GM23338 (cell line): ENCODE data around the gene RIMS4. TPM values are rescaled to one million over a fixed set of nuclear protein-coding genes. Genes with fewer than 3 reads are reported as not detected.

ENCODE experiments used
- ATAC-seq: fragments of 200-7000 bp; cut with Tn5 transposase; 3 replicates; pipeline ENCODE4 v1.9.1; 2020
- DNase-seq: peaks from one replicate; pipeline ENCODE4 v3.0.0-alpha.2; 2015; ENCODE audit warnings: low spot score
- H2AFZ ChIP-seq: fragments of 200-600 bp; sonication (generic); 2 replicates; pipeline ENCODE4 v1.8.0; 2016; ENCODE audit warnings: antibody characterized with exemption, mild to moderate bottlenecking, moderate library complexity
- H3F3A ChIP-seq: fragments of 200-600 bp; sonication (generic); replicated peaks from 2 replicates; pipeline ENCODE4 v1.8.0; 2017; ENCODE audit warnings: antibody characterized with exemption, mixed run types, low read depth
- H3K27ac ChIP-seq: fragments of 200-600 bp; sonication (generic); 2 replicates; pipeline ENCODE4 v1.6.1; 2016; ENCODE audit warnings: low read depth
- H3K27me3 ChIP-seq: fragments of 200-600 bp; sonication (generic); 2 replicates; pipeline ENCODE4 v1.8.0; 2016; ENCODE audit warnings: mild to moderate bottlenecking, mixed run types, moderate library complexity; ENCODE audit not compliant: insufficient read depth
- H3K36me3 ChIP-seq: fragments of 200-600 bp; sonication (generic); 2 replicates; pipeline ENCODE4 v1.8.0; 2016; ENCODE audit warnings: mild to moderate bottlenecking; ENCODE audit not compliant: insufficient read depth
- H3K4me1 ChIP-seq: fragments of 200-600 bp; sonication (generic); 2 replicates; pipeline ENCODE4 v1.8.0; 2016; ENCODE audit warnings: mild to moderate bottlenecking, moderate library complexity; ENCODE audit not compliant: insufficient read depth
- H3K4me2 ChIP-seq: fragments of 200-600 bp; sonication (generic); 2 replicates; pipeline ENCODE4 v1.7.1; 2017; ENCODE audit warnings: mixed run types
- H3K4me3 ChIP-seq: fragments of 200-600 bp; sonication (generic); 2 replicates; pipeline ENCODE4 v1.6.1; 2016; ENCODE audit warnings: mixed run types
- H3K79me2 ChIP-seq: fragments of 200-600 bp; sonication (generic); replicated peaks from 2 replicates; pipeline ENCODE4 v1.8.0; 2017; ENCODE audit warnings: mild to moderate bottlenecking; ENCODE audit not compliant: insufficient read depth
- H3K9me2 ChIP-seq: fragments of 200-600 bp; sonication (generic); 2 replicates; pipeline ENCODE4 v1.8.0; 2017; ENCODE audit not compliant: insufficient read depth
- H4K20me1 ChIP-seq: fragments of 200-600 bp; sonication (generic); replicated peaks from 2 replicates; pipeline ENCODE4 v1.8.0; 2017; ENCODE audit warnings: mild to moderate bottlenecking; ENCODE audit not compliant: insufficient read depth
- H3K27ac Mint-ChIP-seq: 2 replicates; pipeline ENCODE4 v1.8.0; 2020; ENCODE audit warnings: inconsistent platforms, mild to moderate bottlenecking, moderate library complexity, mixed read lengths
- H3K27me3 Mint-ChIP-seq: 3 replicates; pipeline ENCODE4 v1.8.0; 2022; ENCODE audit warnings: low read depth, mild to moderate bottlenecking, moderate library complexity, mixed read lengths, inconsistent platforms; ENCODE audit not compliant: insufficient read depth, poor library complexity
- H3K36me3 Mint-ChIP-seq: 3 replicates; pipeline ENCODE4 v1.8.0; 2021; ENCODE audit warnings: low read depth, mild to moderate bottlenecking, inconsistent platforms, moderate library complexity, mixed read lengths
- H3K4me1 Mint-ChIP-seq: 3 replicates; pipeline ENCODE4 v1.8.0; 2020; ENCODE audit warnings: mild to moderate bottlenecking, inconsistent platforms, mixed read lengths
- H3K4me3 Mint-ChIP-seq: 3 replicates; pipeline ENCODE4 v1.8.0; 2021; ENCODE audit warnings: moderate library complexity, mild to moderate bottlenecking, inconsistent platforms, mixed read lengths
- H3K9me3 Mint-ChIP-seq: 3 replicates; pipeline ENCODE4 v1.8.0; 2020; ENCODE audit warnings: moderate library complexity, mild to moderate bottlenecking, inconsistent platforms, mixed read lengths
- CREB1 ChIP-seq: fragments of 250-450 bp; sonication (Bioruptor Pico); IDR thresholded peaks from 2 replicates; pipeline ENCODE4 v1.5.0; 2020; ENCODE audit warnings: low read depth, mild to moderate bottlenecking, moderate library complexity
- CTCF ChIP-seq, 2 experiments: fragments of 200-600 bp in 1 of 2; sonication (generic) in 1 of 2; conservative IDR thresholded peaks; 2 replicates each; pipeline versions ENCODE4 v1.5.1 to v1.6.1; 2016 to 2017; ENCODE audit warnings: antibody characterized with exemption in 2 of 2, low read depth in 2 of 2, mild to moderate bottlenecking in 2 of 2, moderate library complexity in 1 of 2
- EZH2 ChIP-seq: fragments of 200-600 bp; sonication (generic); IDR thresholded peaks from one replicate; pipeline ENCODE4 v1.8.0; 2017; ENCODE audit warnings: antibody characterized with exemption, mild to moderate bottlenecking, low read depth; ENCODE audit not compliant: unreplicated experiment
- NANOG ChIP-seq: IDR thresholded peaks from 2 replicates; pipeline ENCODE4 v1.6.1; 2016; ENCODE audit warnings: antibody characterized with exemption, borderline replicate concordance
- POLR2AphosphoS5 ChIP-seq: IDR thresholded peaks from 2 replicates; pipeline ENCODE4 v1.6.1; 2016; ENCODE audit warnings: antibody characterized with exemption, low read depth
- REST ChIP-seq: IDR thresholded peaks from one replicate; pipeline ENCODE4 v1.6.1; 2018; ENCODE audit warnings: antibody characterized with exemption; ENCODE audit not compliant: unreplicated experiment
- STAT1 ChIP-seq: IDR thresholded peaks from one replicate; pipeline ENCODE4 v1.6.1; 2016; ENCODE audit warnings: antibody characterized with exemption; ENCODE audit not compliant: unreplicated experiment
- ZNF114 ChIP-seq: fragments of 250-450 bp; sonication (Bioruptor Pico); IDR thresholded peaks from 2 replicates; pipeline ENCODE4 v1.5.0; 2020; ENCODE audit warnings: mild to moderate bottlenecking, moderate library complexity
- ZNF331 ChIP-seq: fragments of 250-450 bp; sonication (Bioruptor Pico); IDR thresholded peaks from 2 replicates; pipeline ENCODE4 v1.5.0; 2020; ENCODE audit warnings: low read depth, mild to moderate bottlenecking, moderate library complexity
- polyA plus RNA-seq: library from polyadenylated mRNA; unstranded; fragments of >200 nt; fragmentation: Nextera tagmentation; extraction: Ambion mirVana; gene quantifications from 2 replicates; pipeline ENCODE4 v1.2.1, GENCODE V29; 2016
- total RNA-seq: library from RNA; depleted of rRNA; stranded (reverse); fragments of >200 nt; shearing (Covaris generic); gene quantifications from 2 replicates; pipeline ENCODE4 v1.2.3, GENCODE V29; 2014

RIMS4 gene
- total and polyA plus RNA-seq, 2 experiments from 2014 or later, result 3.5 to 39.7 TPM

- DNase-seq, result peak; percentile 55
- H3K79me2 ChIP-seq, result no peaks in the 10 kb centered on the region
- TF ChIP-seq ZNF331 (CRISPR knock-in tag), result no peak
- TF ChIP-seq EZH2, result no peak
- no peak for TF ChIP-seq CREB1 (CRISPR knock-in tag)
- TF ChIP-seq REST, result no peak
- peaks cover 21% of the 10 kb centered on the region for H3K4me1 ChIP-seq
- Mint-ChIP-seq H3K27me3 (peaks cover 7% of the 10 kb centered on the region), H3K4me1 (peaks cover 29% of the 10 kb centered on the region), H3K4me3 (no peak overlapping the region), H3K9me3 (no peaks in the 10 kb centered on the region), H3K27ac (no peak overlapping the region), H3K36me3 (no peaks in the 10 kb centered on the region)
- H3K27me3 ChIP-seq, result no peaks in the 10 kb centered on the region
- H3F3A ChIP-seq, result no peaks in the 10 kb centered on the region
- no peaks in the 10 kb centered on the region for H4K20me1 ChIP-seq
- ATAC-seq, result peak; percentile 47
- H3K4me2 ChIP-seq, result peak overlapping the region; percentile 32; the same call in 1 of the 2 replicates
- H2AFZ ChIP-seq, result no peak overlapping the region
- no peak overlapping the region for H3K27ac ChIP-seq
- H3K36me3 ChIP-seq, result no peaks in the 10 kb centered on the region
- no peaks in the 10 kb centered on the region for H3K9me2 ChIP-seq
- H3K4me3 ChIP-seq, result peak overlapping the region; percentile 23; the same call in 1 of the 2 replicates
These were observed 85.8 kb downstream of the RIMS4 start for GRCh38 chr20:44724423-44725091.

- no peak for DNase-seq
- Histone ChIP-seq H2AFZ (no peak overlapping the region), H3K4me3 (no peak overlapping the region), H3K27ac (no peak overlapping the region), H4K20me1 (no peaks in the 10 kb centered on the region), H3K36me3 (no peaks in the 10 kb centered on the region), H3K4me2 (no peak overlapping the region), H3K9me2 (no peaks in the 10 kb centered on the region), H3K4me1 (peaks cover 14% of the 10 kb centered on the region), H3F3A (no peaks in the 10 kb centered on the region), H3K27me3 (no peaks in the 10 kb centered on the region), H3K79me2 (no peaks in the 10 kb centered on the region)
- H3K4me3 Mint-ChIP-seq, result no peak overlapping the region
- peaks cover 7% of the 10 kb centered on the region for H3K27me3 Mint-ChIP-seq
- H3K27ac Mint-ChIP-seq, result no peak overlapping the region
- H3K4me1 Mint-ChIP-seq, result peaks cover 22% of the 10 kb centered on the region
- no peak for ATAC-seq
- no peaks in the 10 kb centered on the region for H3K36me3 Mint-ChIP-seq
- no peaks in the 10 kb centered on the region for H3K9me3 Mint-ChIP-seq
- no peak for TF ChIP-seq POLR2AphosphoS5
- no peak for TF ChIP-seq REST
- TF ChIP-seq ZNF114 (CRISPR knock-in tag), result no peak
- no peak for TF ChIP-seq NANOG
- no peak for TF ChIP-seq CTCF (conservative IDR thresholded peaks at IDR 0.05; ENCODE audit: low read depth in 2 of 2)
- no peak for TF ChIP-seq ZNF331 (CRISPR knock-in tag)
- TF ChIP-seq STAT1, result no peak
These were observed 86.5 kb downstream of the RIMS4 start for GRCh38 chr20:44723798-44724362.
